ENCODE measurements around the gene STARD13. TPM values are rescaled to one million over a fixed set of nuclear protein-coding genes. Genes with fewer than 3 reads are reported as not detected.

Gene STARD13
- total RNA-seq, 1 donor from 2014 or later = 53.2 TPM

DNA sequence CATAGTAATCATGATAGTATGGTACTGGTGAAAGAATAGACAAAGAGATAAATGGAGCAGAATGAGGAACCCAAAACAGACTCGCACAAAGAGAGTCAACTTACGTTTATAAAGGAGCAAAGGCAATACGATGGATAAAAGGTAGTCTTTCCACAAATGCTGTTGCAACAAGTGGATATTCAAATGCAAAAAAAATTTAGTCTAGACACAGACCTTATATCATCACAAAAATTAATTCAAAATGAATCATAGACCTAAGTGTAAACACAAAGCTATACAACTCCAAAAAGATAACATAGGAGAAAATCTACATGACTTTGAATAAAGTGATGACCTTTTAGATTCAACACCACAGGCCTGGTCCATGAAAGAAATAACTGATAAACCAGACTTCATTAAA, 137.7 kb downstream of the STARD13 start:
- no peak for DNase-seq (ENCODE audit: low read depth)

DNA sequence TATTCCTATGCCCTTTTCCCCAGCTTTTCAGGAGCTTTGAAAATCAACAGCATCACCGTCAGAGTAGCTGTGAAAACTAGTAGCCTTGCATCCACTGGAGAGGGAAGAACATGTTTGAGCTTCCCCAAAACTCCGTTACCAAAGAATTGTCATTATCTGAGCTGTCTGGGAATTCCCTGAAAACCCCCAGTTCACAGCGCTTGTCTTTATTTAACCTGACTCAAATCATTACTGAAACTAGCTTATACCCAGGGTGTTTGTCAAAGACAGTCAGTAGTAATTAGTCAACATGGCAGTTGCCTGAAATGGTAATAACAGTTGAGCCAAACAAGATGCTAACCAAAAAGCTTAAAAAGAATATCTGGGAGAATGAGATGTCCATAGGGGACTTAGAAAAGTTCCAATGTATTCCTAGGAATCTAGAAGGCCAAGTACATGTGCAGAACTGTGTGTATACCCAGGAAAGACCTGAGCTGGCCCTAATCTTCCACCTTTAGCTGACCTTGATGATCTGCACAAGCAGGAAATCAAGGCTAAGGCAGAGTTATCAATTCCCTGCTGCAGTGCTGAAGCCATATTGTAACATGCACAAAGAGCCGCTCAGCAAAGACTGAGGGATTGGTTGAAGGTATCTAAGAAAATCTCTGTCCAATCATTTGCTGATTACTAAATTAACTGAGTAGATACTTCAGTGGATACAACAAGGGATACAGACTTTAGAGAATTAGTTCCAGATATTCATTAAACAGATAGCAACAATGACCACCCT, 138.5 kb downstream of the STARD13 start:
- DNase-seq (ENCODE audit: low read depth) = no peak

DNA sequence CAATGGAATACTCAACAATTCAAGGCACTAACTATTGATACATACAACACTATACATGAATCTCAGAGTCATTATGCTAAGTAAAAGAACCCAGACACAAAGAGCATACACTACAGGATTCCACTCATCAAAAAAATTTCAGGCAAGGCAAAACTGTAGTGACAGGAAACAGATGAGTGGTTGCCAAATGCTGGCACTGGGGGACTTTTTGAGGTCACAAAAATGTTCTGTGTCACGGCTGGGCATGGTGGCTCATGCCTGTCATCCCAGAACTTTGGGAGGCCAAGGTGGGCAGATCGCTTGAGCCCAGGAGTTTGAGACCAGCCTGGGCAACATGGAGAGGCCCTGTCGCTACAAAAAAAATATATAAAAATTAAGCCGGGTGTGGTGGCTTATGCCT, 139.9 kb downstream of the STARD13 start:
- no peak for DNase-seq (ENCODE audit: low read depth)

DNA sequence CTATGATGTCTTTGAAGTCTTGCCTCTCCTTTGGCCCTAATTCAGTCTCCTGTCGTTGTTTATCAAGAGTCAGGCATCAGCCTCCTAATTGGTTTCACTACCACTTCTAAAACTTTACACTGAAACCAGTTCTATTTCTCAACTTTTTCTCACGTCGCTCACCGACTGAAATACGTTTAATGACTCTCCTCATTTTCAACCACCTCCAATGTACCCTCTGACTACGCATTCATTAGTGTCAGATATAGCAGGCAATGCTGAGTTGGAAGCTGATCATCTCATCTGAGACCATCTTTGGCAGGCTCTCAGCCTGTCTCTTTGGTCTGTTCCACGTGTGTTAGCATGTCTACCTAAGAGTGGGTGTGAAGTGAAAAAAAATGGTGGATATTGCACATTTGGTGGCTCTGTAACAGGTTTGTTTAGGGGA, 141.2 kb downstream of the STARD13 start:
- no peak for DNase-seq (ENCODE audit: low read depth)

DNA sequence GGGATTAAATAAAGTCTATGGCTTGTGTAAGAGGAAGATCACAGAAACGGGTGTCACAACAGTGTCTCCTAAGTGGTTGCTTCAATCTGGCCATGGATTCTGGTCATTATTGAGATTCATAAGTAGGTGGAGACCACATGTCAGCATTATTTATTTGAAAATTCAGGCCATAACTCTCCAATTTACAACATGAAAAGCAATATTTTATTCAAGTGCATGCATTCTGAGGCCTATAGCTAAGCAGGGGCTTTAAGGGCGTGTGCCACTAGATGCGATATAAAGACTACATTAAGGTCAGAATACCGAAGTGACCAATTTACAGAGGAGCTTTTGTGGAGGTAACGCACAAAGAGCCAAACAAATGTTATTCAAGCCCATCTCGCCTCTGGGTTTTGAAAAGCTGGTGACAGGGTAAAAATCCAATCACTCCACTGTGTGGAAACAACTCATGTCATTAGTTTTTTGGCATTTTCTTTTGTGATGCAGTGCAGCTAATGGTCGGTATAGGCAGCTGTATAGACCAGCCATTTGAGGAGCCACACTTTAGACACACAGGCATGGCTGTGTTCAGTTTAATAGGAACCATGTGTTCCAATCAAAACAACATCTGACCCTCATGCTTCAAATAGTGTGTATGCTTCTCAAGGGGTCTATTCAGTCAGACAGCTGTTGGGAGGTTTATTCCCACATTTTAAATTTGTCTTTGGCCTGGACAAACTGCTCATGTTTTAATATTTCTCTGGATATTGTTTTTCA, 145.6 kb downstream of the STARD13 start:
- no peak for DNase-seq (ENCODE audit: low read depth)

DNA sequence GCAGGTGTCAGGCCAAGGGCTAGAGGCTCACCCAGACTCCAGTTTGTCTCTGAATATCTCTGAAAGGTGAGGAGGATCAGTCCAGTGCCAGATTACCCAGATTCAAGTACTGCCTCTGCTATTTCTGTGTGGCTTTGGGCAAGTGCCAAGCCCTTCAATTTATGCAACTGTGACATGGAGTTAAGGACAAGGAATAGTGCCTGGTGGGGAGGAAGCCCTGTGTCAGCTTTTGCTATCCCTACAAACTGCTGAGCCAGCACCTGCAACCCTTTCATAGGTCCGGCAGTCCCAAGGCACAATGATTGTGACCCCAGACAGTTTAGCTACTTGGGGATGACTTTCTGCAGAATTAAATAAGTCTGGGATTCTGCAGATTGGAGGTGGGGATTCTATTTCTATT, 146.4 kb downstream of the STARD13 start:
- DNase-seq (ENCODE audit: low read depth) = no peak

DNA sequence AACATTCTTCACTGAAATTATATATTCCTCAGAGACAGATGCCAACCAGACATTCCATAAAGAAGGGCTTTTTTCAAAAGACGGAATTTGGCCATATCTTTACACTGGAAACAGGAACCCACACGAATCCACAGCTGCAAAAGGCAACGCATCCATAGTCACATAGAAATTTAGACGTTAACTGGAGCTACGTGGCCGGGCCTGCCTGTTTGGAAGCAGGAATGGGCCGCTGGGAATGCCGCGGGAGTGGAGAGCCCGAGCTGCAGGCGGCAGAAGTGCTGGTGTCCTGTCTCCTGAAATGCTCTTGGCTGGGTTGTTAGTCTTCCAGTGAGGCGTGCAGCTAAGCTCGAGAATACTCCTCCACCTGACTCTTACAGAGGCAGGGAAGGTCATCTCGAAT, 147.1 kb downstream of the STARD13 start:
- DNase-seq (ENCODE audit: low read depth) = no peak

DNA sequence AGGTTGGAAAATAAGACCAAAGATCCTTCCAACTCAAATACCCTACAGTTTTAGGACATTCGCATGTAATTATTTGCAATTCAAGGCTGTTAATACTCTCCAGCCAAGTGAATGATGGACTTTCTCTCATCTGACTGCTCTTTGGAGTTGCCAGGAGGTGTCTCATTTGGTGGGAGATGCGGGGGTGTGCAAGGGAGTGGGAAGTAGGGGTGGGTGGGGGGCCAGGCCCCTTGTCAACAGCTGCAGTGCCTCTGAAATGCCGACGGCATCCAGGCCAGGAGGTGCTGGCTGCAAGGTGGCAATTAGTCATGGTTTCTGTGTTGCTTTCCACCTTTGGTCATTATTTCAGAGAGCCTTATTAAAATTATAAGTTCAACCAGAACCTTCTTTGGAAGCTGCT, 147.8 kb downstream of the STARD13 start:
- DNase-seq (ENCODE audit: low read depth) = no peak

DNA sequence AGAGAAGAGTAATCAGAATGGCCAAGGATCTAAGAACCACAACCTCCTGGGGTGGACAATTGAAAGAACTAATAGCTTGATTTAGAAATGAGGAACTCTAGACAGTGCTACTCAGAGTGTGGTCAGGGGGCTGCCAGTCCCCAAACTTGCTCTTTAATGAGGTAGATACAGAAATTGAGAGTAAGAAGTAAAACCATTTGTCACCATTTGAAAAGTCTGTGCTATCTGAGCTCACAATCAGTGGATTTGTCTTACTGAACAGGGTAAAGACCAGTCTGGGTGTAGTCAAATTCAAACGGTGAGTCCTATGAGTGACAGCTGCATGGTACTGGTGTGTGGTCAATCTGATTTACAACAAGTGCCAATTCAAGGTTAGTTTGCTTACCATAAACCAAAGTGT, 150.5 kb downstream of the STARD13 start:
- no peak for DNase-seq (ENCODE audit: low read depth)

DNA sequence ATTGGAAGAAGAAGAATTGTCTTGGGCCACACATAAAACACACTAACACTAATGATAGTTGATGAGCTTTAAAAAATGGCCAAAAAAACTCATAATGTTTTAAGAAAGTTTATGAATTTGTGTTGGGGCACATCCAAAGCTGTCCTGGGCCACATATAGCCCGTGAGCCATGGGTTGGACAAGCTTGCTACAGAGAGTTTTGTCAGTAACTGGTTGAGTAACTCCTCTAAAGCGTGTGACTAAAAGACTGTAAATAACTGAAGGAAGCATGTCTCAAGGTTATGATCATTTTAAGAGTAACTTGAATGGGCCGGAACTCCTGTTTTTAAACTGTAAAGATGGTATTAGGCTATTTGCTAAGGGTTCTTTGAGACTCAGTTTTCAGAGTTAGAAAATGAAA, 151.3 kb downstream of the STARD13 start:
- peak; percentile 43 for DNase-seq (ENCODE audit: low read depth)

DNA sequence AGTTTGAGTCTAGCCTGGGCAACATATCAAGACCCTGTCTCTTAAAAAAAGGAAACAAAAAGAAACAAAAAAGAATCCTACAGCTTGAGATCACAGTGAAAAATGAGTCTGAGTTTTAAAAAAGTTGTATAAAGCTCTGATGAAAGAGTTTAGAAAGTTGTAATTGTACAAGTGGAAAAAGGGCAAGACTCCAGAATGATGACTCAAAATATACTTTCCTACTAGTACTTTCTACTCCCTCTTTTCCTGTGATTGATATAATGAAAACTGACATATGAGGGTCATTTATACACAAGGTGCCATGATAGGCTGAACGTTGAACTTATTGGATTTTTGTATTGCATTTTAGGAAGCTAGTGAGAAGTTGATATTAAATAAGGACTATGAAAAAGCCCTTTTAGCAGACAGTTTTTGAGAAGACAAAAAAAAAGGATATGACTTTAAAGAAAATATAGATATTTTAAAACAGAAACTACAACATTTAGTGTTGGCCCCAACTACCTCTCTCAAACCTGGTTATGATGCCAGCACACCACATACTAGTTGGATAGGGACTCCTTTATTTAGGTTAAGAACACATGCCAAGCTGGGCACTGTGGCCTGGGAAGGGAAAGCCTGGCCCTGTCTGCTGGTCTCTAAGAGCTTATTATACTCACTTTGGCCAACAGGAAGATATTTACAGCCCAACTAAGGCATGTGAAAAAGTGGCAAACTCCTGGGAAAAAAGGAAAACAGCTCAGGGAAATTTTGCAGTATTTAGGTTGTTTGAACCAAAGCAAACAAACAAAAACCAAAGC, 152.7 kb downstream of the STARD13 start:
- DNase-seq (ENCODE audit: low read depth) = no peak

DNA sequence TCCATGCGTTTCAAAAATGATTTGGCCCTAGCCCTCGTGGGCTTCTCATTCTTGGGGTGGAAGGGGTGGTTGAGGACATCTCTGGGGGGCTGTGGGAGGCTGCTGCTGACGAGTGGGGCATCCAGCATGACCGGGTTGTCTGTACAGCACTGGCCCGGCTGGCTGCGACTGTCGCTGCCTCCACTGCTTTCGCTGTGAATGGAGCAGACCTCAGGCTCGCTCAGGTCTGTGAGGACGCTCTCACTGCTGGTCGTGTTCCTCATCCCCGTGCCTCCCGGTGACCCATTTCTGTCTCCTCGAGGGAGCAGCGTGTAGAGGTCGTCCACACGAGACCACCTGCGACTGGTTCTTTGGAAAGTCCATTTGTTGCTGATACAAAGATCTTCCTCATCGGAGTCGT, 155.7 kb downstream of the STARD13 start:
- no peak for DNase-seq (ENCODE audit: low read depth)

DNA sequence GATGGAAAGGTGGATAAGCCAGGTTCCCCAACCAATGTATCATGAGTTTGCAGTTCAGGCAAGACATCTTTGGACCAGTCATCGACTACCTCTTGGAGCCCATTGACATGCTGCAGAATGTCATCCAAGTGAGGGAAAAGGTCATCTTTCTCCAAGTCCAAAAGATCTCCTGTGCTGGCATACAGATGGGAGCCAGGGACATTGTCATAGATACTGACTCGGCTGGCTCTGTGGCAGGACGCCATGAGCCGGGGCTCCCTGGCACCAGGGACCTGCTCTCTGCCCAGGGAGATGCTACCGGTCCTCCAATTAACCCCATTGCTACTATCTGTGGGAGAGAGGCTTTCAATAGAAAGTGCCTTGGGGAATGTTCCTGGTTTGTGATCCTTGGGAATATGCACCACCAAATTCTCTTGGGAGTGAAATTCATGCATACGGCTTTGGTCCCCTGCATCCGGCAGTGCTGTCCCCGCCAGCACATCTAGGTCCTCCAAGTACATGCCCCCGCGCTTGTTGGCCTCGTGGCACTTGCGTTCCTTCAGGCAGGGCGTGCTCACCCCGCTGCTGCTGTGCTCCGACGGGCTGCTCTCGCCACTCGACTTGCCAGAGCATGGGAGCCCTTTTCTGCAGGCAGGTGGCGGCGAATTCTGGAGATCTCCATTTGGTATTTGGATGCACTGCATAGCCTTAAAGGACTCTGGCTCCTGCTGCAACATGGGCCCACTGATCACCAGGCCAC, 156.3 kb downstream of the STARD13 start:
- DNase-seq (ENCODE audit: low read depth) = no peak

DNA sequence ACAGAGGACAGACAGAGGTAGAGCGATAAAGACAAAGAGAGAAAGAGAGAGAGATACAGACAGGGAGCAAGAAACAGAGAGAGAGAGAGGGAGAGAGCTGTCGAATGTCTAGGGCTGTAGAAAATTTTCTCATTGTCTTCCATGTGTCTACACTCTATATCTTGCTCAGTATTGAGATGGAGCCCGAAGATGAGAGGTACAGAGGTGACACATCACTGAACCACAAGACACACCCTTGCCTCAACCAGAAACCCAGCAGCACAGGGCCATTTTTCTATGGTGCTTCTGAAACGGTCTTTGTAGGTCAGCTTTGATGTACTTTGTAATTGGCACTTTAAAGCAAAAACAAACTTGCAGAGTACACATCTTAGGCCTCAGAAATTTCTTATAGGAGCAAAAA, 157.4 kb downstream of the STARD13 start:
- no peak for DNase-seq (ENCODE audit: low read depth)

DNA sequence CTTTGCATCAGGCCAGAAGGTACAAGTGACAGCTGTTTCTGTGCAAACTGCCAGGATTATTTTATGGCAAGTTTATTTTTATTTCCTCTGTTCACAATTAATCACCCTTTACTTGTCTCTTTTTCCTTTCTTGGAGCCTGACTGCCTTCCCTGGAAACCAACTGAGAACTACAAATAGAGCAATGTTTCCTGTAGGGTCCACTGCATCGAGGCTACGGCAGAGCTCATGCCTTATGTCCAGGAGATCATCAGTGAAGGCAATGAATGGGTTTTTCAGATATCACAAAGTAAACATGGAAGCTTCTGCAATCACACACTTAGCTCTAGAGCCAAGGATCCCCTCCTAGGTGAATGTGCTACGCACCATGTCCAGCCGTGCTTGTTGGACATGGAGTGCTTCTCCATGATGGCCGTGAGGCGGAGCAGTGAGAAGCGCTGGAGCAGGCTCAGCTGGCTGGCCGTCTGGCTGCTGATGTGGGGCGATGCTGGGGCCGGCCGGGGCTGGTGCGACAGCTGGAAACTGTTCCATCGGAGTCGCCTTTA, 158.5 kb downstream of the STARD13 start:
- no peak for DNase-seq (ENCODE audit: low read depth)

DNA sequence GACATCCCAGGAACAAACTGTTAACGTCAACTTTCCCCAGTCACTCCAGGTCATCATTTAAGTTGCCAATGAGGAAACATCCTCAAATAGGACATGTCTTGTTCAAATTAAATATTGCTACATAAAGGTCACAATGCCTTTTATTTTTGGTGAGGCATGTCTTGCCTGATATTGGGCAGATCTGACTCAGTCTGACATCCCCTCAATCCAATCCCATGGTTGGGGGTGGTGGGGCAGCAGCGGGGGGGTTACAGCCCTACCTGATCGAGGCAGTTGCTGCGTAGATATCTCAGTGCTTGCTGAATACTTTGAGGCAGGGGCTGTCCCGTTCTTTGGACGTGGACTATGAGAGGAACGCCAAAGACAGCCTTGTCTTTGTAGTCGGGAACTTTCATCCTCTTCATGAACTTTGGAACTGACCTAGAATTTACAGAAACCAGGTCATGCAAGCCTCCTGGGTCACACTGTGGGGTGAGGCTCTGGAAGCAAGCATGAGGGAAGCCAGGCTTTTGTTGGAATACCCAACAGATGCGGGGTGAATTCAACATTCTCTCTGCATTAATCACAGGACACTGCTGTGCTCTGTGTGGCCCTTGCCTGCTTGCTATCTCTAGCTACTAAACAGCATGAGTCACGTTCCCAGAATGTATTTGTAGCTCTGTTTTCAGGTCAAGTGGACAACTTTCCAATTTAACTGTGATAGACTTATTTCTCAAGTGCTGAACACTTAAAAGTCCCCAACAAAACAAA, 159.6 kb downstream of the STARD13 start:
- peak; percentile 98 for DNase-seq (ENCODE audit: low read depth)

DNA sequence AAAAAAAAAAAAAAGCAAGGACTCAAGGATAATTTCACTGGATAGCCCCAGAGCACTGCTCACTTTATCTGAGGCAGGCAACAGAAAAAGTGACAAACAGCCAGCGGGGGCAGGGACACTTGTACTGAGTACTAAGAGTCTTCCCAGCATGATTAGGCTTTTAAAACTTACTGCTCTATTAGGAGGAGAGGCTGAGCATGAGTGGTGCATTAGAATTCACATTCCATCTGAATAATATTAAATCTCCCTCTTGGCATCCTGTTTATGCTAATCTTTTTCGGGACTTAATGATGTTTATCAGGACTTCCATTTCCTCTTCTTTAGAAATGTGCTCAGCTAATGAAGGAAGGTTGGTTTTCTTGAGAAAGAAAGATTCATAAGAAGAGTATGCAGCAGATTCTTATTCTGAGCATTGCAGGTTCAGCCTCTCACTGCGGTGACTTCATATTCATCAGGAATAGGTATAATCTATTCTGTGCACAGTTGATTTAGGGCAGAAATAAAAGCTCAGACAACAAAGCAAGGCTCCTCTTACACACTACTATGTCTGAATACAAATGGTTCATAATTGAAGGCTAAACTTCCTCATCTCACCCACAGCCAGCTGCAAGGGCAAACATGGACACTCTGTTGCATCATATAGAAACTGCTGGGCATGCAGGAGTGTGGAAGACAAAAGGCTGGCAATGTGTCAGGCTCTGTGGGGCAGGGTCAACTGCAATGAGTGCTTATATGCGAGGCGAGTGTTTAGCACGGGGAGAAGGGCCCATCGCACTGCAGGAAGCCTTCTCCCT, 162.3 kb downstream of the STARD13 start:
- peak; percentile 74 for DNase-seq (ENCODE audit: low read depth)

DNA sequence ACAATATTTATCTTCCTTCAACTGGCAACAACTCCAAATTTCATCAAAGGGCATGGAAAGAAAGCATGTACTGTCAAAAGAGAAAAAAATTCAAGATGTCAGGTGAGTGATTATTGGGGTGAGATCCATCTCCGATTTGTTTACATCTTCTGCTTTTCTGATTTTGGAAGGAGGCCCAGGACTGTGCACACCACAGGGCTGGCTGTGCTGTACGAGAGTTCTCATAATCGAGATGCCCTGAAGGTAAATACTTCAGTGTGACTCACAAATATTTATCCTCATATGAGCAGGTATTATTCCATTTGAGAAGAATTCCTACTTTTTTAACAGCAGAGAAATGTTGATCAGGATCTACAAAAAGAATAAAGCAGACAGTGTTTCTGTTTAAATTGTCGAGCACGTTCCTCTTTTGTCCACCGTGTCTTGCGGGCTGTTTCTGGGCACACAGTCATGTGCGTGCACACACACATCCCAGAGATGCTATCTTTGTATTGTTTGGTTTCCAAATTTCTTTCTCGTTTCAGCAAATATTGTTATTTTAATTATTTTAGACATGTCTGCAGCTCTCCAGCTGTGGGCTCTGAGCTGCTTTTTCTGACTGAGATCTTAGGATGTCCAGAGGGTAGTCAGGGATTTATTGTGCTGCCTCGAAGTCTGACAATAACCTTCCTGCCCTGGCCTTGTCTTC, 165.6 kb downstream of the STARD13 start:
- DNase-seq (ENCODE audit: low read depth) = peak; percentile 66

DNA sequence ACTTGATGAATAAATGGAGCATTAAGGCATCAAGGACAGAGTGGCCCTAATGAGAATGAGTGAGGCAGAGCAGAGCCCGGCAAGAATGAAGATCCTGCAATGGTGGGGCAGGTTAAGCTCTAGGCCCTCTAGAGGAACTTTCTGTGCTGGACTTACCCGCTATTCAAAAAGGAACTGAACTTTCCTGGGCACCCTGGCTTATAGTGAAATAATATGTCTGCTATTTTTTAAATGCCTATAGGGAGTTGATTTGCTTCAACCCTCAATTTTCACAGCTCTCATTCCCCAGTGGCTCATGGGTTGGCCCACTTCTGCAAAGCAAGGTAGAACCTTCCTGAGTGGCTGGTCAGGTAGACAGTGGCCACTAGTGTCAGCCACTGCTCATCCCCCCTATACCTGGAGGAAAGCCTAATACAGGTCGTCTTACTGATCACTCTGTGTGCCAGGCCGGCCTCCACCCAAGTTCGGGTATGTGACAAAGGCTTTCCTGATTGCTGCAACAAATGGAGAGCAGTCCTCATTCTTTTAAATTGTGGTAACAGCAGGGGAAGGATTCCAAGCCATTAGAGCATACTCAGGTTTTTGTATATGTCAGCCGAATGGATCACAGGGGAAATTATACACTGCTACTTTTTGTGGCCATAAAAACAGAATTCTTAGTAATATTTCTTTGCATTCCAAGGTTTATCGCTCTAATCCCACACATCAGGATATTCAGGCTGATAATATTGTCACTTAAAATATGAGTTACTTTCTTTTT, 166.4 kb downstream of the STARD13 start:
- DNase-seq (ENCODE audit: low read depth) = no peak

All from renal cortical epithelial cell (primary cell).